ENCODE results near the gene RALGPS1.

Gene RALGPS1

DNA sequence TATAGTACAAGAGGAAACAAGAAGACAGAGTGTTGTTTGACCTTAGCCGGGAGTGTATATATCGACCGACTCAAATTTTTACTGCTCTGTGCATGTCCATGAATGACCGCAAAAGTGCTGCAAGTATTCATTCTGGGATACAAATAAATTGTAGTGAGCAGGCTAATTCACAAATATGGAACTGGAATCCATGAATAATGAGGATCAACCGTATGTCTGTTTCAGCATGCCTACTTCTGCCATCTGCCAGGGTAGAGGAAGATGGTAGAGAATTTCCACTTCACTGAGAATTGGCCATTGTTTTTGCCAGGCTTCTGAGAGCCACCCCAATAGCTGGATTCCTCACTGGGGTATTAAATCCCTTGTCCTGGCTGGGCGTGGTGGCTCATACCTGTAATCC lies 8.5 kb upstream of the RALGPS1 start:
- DNase-seq, result no peak

DNA sequence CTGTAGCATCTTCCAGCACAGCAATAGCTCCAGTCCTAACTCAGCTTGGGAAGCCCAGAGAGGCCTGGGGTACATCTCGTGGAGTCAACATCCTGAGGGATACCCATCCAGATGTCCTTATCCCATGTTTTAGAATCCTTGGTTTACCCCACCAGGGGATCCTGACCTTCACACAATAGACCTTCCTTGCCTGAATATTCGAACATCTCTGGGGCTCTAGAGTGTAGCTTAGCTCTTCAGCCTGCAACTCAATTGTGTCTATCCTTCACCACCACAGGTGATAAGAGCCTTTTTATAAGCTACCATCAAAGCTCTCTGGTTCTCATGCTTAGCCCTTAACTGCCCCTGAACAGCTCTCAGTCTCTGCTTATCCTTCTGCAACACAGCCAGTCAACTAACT lies 7.5 kb upstream of the RALGPS1 start:
- no peak for DNase-seq

DNA sequence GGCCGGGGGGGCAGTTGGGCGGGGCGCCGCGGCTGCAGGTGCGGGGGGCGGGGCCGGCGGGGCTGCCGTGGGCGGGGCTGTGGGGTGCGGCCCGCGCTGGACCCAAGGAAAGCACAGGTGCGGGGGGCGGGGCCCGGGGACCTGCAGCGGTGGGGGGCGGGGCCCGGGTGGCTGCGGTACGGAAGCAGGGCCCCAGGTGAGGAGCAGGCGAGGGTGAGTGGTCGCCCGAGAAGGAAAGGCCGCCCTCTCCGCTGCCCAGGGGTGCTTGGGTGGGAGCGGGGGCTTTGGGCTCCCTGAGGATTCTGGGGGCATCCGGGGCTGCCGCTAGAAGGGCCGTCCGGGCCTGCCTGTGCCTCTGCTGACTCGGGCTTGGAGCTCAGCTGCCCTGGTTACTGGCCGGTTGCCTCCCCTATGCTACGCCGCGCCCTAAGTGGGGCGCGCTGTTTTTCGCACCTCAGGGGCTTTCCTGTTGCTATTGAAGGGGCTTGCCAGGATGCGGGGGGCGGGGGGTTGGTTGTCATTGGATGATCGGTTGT lies 767 bp downstream of the RALGPS1 start:
- DNase-seq, result no peak

DNA sequence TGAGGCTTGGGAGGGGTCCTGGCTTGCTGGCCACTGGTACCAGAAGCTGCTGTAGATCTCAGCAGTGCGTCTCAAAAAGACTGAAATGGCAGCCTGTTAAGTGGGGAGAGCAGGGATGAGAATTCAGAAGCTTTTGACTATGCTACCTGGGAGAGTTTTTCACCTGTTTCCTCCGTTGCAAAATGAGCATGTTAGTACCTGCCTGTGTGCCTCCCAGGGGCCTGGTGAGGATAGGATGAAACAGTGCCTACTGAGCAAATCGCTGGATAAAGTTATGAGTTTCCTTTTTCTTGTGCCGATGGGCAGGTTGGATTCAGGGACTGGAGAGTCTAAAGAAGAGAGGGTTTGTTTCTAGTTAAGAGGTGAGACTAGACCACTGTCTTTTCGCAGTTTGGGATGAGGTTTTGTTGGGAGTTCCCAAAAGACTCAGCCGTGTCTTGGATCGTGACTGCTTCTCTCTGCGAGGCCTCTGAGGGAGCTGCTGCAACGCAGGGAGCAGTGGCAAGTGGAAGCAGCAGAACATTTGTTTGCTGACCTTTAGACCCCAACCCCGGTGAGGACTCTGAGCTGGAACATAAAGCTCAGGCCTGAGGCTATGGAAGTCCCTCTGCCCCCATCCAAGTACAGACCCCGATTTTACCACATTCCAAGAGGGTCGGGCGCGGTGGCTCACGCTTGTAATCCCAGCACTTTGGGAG lies 1.4 kb downstream of the RALGPS1 start:
- no peak for DNase-seq

DNA sequence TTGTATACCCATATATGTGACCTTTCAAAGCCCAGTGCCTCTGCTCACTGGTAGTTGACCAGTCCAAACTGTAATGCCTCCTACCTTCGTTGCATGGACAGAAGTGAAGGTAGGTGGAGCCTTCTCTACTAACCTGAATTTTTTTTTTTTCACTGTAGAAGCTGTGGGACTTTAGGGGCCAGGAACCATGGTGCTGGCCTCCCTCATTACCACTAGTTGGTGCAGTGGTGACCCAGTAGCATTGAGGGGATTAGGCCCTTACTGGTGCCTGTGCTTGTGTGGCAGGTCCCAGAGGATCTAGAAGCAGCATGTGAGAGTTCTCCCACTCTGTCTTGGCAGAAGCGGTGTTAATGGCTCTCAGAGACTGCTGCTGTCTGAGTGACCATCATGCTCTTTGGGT lies 2.3 kb downstream of the RALGPS1 start:
- DNase-seq, result no peak

DNA sequence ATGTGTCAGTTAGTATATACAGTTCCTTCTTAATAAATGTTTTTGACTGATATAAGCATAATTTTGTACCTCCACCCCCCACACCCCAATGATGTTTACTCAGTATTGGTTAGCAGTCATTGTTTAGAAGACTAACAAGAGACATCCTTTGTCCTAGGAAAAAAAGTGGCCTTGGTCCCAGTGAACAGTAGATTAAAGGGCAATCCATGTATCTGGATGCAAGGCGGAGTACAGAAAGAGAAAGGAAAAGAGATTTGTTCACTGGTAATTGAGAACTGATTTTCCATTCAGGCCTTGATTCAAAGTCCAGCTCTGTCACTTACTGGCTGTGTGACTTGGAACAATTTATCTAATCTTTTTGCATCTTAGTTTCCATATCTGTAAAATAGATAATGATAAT lies 4.6 kb downstream of the RALGPS1 start:
- DNase-seq, result no peak

DNA sequence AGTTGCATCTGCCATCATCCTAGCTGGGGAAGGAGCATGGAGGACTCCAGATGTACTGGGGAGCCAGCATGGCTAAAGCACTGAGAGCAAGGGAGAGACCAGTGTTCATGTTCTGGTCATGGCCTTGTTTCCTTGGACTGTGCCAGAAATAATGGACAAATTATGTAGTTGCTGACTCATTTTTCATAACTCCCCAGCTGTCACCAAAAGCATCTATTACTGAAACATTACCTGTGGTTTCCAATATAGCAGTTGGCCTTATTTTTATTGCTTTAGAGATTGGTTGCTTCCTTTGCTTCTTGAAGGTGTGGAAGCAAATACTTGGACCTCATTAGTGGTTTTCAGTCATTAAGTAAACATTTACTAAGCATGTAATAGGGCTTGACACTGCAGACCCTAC lies 11.3 kb downstream of the RALGPS1 start:
- DNase-seq, result no peak

DNA sequence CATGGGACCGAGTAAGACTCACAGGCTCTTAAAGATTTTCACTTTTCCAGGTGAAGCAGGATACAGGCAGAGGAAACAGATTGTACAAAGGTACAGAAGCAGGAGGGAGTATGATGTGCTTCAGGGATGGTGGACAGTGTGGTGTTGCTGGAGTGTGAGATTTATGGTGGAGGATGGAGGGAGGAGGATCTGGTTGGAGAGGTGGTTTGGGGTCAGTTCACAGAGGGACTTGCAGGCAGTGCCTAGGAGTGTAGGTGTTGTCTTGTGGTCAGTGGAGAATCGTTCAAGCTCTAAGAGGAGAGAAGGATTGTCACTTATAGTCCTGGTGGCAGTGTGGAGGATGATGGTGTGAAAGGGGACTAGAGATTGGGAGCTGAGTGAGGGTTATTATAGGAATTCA lies 11.8 kb downstream of the RALGPS1 start:
- no peak for DNase-seq

DNA sequence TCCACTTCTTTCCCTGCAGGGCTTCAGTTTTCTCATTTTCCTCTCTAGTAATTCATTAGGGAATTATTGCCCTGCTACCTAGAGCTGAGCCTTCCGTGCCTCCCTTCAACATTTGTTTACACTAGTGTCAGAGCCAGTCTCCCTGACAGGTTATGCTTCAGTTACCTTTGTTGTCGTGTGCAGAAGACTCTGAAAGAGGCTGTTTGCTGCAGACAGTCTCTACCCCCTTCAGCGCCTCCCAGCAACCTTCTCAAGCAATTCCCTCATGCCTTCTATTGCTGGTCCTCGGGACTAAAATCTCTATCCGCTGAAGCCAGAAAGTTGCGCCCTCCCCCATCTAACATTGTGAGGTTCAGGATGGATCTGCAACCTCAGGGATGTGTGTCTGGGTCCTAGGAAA lies 12.8 kb downstream of the RALGPS1 start:
- DNase-seq, result no peak

DNA sequence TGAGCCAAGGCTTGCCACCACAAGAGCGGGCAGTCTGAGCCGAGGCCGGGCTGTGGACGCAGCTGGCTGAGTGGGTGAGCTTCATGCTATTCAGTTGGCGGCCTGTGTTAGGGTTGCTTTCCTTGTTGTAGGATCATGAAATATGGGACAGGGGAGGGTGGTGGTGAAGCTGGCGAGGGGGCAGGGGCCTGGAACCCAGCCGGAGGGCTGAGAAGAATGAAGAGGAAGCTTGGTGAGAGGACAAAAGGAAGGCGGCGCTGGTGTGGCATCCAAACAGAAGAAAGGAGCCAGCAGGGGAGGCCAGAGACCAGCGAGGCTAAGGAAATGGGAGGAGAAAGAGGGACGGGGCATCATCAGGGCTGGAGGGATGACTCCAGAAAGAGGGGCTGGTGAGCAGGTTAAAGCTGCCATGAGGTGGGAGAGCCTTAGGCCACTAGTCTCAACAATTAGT lies 18.3 kb downstream of the RALGPS1 start:
- DNase-seq, result no peak

DNA sequence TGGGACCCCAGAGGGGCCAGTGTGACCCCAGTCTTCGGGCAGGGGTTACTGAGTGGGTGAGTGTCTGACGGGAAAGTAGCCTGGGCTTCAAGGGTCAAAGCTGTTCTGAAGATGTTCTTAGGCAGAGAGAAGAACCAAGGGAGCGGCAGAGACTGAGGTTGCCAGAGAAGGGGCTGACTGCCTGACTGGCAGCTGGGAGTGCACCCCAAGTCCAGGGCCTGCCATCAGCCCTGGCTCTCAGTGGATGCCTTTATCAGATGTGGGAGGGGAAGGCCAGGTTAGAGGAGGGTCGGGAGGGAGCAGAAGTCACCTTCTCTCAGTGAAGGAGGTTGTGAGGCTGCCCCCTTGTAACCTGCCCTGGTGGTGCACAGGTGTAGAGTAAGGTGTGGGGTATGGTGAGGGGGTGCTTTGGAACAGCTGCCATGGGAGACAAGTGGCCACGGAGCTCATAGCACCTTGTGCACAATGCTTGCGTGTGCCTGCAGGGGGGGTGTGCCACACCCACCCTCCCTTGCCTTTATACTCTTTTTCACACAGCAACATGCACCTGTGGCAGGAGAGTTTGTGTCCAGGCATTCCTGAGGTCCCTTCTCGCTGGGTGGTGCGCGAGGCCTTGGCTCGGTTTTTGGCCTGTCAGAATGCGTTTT lies 18.9 kb downstream of the RALGPS1 start:
- no peak for DNase-seq

DNA sequence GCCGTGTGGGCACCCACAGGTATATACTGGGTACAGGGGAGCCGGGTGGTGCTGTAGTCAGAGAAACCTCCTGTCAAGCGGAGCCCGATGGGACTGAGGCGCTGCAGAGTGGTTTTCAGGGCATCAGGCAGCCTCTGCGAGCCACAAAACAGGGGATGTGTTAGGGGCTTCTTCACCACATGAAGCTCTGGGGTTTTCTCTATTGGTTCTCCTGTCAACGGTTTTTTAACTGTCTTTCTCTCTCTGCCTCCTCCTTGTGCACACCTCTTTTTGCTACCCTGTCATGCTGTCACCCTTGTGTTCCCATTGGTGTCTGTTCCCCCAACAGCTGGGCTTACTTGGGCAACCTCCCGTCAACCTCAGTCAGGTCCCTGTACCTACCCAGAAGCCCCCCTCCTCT lies 19.9 kb downstream of the RALGPS1 start:
- DNase-seq, result no peak

DNA sequence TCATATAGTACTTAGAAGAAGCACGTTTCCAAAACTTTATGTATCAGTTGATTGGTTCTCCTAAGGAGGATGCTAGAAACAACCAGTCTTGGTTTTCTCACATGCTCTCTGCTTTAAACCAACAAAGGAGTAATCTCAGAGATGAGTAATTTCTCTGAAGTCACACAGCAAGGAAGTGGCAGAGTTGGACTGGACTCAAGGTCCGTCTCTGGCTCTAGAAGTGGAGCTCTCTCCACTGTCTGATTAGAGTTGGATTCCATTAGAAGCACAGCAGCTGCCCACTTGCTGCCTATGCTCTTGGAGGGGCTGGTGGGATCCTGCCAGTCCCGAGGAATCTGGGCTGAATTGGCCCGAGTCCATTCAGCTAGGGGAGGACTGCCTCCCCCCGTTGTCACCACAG lies 21.0 kb downstream of the RALGPS1 start:
- no peak for DNase-seq

DNA sequence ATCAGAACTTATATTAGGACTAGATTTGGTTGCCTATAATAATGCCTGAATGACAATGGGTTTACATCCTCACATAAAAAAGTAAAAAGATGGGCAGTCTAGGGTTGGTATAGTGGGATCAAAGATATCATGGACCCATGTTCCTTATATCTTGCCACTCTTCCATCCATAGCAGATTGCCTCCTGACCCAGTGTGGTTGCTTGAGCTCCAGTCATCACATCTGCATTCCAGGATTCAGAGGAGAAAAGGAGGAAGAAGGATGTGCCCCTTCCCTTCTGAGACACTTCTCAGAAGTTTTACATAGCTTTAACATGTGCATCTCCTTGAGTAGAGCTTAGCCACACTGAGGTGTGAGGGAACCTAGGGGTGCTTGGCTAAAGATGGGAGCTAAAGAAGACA lies 22.9 kb downstream of the RALGPS1 start:
- DNase-seq, result no peak

DNA sequence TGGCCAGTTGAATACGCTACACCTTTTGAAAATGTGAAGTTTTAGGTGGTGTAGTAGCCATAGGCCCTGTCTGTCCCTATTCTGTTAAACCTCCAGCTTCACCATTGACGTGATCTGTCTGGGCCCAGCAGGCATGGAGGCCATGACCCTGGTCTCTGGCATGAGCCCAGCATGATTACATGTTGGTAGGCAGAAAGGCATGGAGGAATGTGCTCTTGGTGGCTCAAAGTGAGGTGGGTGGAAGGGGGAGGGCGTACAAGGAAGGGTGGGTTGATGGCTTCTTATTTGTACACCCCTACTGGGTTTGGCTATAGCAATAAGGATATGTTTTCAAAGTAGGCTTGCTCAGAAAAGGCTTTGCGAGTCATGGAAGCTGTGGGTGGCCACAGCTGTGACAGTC lies 23.7 kb downstream of the RALGPS1 start:
- no peak for DNase-seq

DNA sequence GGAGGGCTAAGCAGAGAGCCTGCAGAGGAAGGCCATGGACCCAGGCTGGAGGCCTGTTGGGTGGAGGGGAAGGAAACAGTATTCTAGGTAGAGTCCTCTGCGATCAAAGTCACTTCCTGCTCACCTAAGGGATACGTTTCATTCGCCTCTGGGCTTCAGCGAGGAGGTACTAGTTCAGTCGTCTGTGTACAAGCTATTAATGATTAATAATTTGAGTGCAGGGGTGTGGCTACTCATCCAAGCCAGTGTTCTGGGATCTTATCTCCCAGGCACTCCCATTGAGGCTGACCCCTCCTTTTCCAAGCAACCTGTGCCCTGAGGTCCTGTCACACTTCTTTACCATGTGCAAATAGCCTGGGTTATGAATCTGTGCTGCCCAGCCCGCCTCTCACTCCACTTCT lies 25.2 kb downstream of the RALGPS1 start:
- DNase-seq, result no peak

DNA sequence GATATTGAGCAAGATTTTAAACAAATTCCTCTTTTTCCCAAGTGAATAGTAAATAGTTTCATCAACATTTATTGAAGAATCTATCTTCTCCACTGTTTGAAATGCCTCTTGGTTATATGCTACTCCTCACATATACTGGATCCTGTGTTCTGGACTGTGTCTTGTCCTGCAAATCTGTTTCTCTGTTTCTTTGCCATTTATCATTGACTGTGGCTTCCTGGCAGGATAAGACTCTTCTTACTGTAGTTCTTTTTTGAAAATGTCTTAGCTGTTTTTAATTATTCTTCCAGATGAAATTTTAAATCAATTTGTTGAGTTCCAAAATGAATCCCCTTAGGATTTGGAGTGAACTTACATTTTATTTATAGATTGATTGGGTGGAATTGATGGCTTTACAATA lies 27.8 kb downstream of the RALGPS1 start:
- no peak for DNase-seq

DNA sequence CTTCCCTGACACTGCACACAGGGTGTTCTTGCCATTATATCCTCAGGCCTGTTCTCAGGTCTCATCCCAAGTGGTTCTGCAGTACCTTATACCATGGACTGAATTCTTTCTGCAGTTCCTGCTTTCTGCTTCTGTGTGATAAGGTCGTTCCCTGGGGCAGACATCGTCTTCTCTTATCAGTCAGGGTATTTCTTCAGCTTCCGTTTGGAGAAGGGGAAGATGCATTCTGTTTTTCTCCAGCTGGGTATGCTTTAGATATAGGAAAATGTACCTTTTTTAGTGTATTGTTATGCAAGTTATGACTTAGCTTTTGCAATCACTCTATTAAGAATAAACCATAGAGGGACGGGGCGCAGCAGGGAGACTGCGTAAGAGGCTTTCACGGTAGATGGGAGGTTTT lies 31.1 kb downstream of the RALGPS1 start:
- DNase-seq, result no peak

DNA sequence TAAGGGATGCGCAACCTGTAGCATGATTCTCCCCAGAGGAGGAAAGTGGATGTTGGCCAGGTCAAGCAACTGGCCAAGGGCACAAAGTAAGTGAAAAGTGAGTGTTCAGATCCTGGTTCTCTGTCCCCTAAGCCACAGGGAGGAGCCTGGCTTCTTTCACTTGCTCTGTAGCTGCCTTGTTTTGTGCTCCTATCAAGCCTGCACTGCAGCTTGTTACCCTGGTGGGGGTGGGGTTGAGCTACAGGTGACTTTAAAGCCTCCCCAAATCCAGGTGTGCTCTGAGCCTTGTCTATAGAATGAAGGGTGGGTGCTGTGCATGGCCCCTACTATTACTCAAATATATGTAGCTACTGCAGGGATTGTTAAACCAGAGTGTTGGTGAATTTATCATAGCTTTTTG lies 32.9 kb downstream of the RALGPS1 start:
- no peak for DNase-seq

DNA sequence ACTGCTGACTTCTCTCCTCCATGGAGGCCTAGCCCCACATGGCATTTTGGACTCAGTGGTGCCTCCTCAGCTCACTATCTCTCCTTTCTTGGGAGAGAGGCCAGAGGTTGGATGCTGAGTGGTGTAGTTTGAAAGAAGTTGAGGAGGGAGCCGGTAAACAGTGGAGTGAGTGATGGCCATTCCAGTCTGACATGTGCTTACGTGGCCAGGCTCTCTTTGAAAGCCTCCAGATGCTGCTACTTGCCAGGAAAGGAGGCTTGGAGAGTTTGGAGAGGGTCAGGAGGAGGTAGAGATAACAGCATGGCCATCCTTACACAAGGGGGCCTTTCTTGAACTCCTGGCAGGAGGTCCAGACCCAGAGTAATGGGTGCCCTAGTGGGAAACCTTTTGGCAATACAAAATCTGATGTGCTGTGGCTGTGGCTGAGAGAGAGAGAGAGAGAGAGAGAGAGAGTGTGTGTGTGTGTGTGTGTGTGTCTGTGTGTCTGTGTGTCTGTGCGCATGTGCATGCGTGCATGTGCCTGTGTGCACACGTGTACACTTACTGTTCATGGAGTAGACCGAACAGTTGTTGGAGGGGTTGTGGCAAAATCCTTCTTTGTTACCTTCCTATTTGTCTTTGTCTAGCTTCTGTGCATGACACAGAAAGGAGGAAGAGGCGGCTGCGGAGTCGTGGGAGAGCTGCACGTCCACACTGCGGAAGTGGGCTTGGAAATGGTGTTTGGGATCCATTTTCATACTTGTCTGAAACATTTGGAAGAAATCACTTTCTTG lies 37.8 kb downstream of the RALGPS1 start:
- DNase-seq, result peak; percentile 72

DNA sequence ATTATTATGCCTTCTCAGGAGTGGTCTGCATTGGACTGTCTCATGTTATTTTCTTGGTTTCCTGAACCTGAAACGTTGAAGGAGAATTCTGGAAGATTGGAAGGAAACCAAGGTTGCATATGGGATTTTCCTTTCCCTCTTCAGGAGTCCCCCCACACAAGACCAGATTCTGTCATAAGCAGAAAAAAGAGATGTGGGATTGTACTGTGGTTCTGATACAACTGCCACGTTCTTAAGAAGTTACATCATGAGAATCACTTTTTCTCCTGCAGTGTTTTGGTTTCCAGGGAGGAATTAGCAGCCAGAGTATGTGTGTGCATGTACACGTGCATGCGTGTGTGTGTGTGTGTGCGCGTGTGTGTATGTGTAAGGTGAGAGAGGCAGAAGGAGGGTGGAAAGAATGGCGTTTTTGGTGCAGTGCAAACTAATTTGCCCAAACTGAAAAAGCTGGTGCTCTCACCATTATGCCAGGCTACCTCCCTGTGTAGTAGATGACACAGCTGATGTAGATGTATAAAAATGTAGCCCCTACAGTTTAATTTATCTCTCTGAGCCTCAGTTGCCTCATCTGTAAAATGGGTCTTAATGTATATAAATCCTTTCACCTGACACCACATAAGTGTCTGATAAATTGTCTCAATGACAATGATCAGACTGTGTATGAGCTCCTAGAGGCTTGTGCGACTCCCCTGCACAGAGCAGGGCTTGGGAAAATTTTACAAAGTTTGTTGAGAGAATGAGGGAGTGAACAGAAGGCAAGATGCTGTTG lies 38.6 kb downstream of the RALGPS1 start:
- peak; percentile 88 for DNase-seq

DNA sequence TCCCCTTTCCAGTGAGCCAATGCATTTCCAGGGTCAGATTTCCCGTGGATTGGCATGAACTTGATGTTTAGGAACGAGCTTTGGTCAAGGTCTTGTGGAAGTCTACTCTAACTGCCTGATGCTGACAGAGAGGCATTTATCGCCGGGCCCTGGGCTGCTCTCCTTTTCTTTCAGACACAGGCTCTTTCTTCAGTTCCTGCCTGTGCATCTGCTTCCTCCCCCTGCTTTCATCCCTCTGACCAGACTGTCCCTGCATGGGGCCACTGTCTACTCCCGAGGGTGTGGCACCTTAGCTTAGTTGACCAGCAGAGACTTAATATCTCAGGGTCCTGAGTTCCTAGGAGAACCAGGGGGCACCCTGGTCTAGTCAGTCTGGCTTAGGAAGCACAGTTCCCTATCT lies 41.2 kb downstream of the RALGPS1 start:
- no peak for DNase-seq

All from fibroblast of upper back skin (primary cell).